MM.1S (cell line): ENCODE measurements around the gene LAMP5.

Experiments used
- DNase-seq: peaks from one replicate; pipeline ENCODE4 v3.0.0-alpha.2; 2015
- H2AFZ ChIP-seq: fragments of 300-600 bp; sonication (generic); 2 replicates; pipeline ENCODE4 v1.6.0; 2016; ENCODE audit warnings: antibody characterized with exemption, low read length
- H3F3A ChIP-seq: fragments of 300-600 bp; sonication (generic); 2 replicates; pipeline ENCODE4 v1.6.1; 2016; ENCODE audit warnings: mild to moderate bottlenecking, antibody characterized with exemption, low read length, moderate library complexity, mixed read lengths; ENCODE audit not compliant: insufficient read depth
- H3K27ac ChIP-seq: fragments of 300-600 bp; sonication (generic); 2 replicates; pipeline ENCODE4 v1.5.1; 2016; ENCODE audit warnings: mild to moderate bottlenecking, low read length
- H3K27me3 ChIP-seq: fragments of 300-600 bp; sonication (generic); replicated peaks from 2 replicates; pipeline ENCODE4 v1.6.0; 2016; ENCODE audit warnings: low read length; ENCODE audit not compliant: insufficient read depth
- H3K36me3 ChIP-seq: fragments of 300-600 bp; sonication (generic); replicated peaks from 2 replicates; pipeline ENCODE4 v1.6.1; 2016; ENCODE audit warnings: mild to moderate bottlenecking, low read length, mixed read lengths; ENCODE audit not compliant: insufficient read depth
- H3K4me1 ChIP-seq: fragments of 300-600 bp; sonication (generic); 2 replicates; pipeline ENCODE4 v1.6.1; 2016; ENCODE audit warnings: low read length, mixed read lengths
- H3K4me2 ChIP-seq: fragments of 300-600 bp; sonication (generic); 2 replicates; pipeline ENCODE4 v1.6.0; 2016; ENCODE audit warnings: low read depth, low read length
- H3K4me3 ChIP-seq: fragments of 300-600 bp; sonication (generic); 2 replicates; pipeline ENCODE4 v1.5.1; 2016; ENCODE audit warnings: low read length, mixed read lengths
- H3K79me2 ChIP-seq: fragments of 300-600 bp; sonication (generic); 2 replicates; pipeline ENCODE4 v1.6.1; 2016; ENCODE audit warnings: mixed run types, low read length, mixed read lengths
- H3K9ac ChIP-seq: fragments of 300-600 bp; sonication (generic); 2 replicates; pipeline ENCODE4 v1.6.1; 2016; ENCODE audit warnings: low read length, mixed read lengths
- H3K9me2 ChIP-seq: fragments of 300-600 bp; sonication (generic); replicated peaks from 2 replicates; pipeline ENCODE4 v1.6.1; 2016; ENCODE audit warnings: mild to moderate bottlenecking, low read length, mixed read lengths; ENCODE audit not compliant: insufficient read depth
- H3K9me3 ChIP-seq: fragments of 300-600 bp; sonication (generic); replicated peaks from 2 replicates; pipeline ENCODE4 v1.6.1; 2016; ENCODE audit warnings: mild to moderate bottlenecking, low read length, mixed read lengths; ENCODE audit not compliant: insufficient read depth
- H4K20me1 ChIP-seq: fragments of 300-600 bp; sonication (generic); 2 replicates; pipeline ENCODE4 v1.6.1; 2016; ENCODE audit warnings: mild to moderate bottlenecking, low read length, moderate library complexity, mixed read lengths; ENCODE audit not compliant: insufficient read depth
- EZH2 ChIP-seq: fragments of 300-600 bp; sonication (generic); optimal IDR thresholded peaks from 2 replicates; pipeline ENCODE3; 2017; ENCODE audit warnings: low read depth, mild to moderate bottlenecking, antibody characterized with exemption, low read length, mixed read lengths
- EZH2phosphoT487 ChIP-seq: fragments of 300-600 bp; sonication (generic); IDR thresholded peaks from 2 replicates; pipeline ENCODE4 v1.6.1; 2018; ENCODE audit warnings: antibody characterized with exemption, low read length
- TF ChIP-seq, protein P1 (sequence below): fragments of 300-600 bp; sonication (generic); IDR thresholded peaks from 2 replicates; pipeline ENCODE4 v1.5.1; 2016; ENCODE audit warnings: antibody characterized with exemption, low read length, mixed read lengths

The LAMP5 gene

GRCh38 chr20:9565910-9566550 is 51.6 kb downstream of the LAMP5 start:
- Histone ChIP-seq H3K4me3 (no peak overlapping the region), H3K9ac (no peak overlapping the region), H3K79me2 (no peaks in the 10 kb centered on the region), H3K4me2 (no peak overlapping the region), H3K4me1 (no peaks in the 10 kb centered on the region), H3K36me3 (no peaks in the 10 kb centered on the region), H2AFZ (no peak overlapping the region), H3K9me2 (no peaks in the 10 kb centered on the region), H3K27me3 (no peaks in the 10 kb centered on the region), H3K9me3 (no peaks in the 10 kb centered on the region), H4K20me1 (no peaks in the 10 kb centered on the region), H3F3A (no peaks in the 10 kb centered on the region), H3K27ac (no peak overlapping the region)
- TF ChIP-seq EZH2 (no peak), EZH2phosphoT487 (no peak)
- TF ChIP-seq, protein P1, sequence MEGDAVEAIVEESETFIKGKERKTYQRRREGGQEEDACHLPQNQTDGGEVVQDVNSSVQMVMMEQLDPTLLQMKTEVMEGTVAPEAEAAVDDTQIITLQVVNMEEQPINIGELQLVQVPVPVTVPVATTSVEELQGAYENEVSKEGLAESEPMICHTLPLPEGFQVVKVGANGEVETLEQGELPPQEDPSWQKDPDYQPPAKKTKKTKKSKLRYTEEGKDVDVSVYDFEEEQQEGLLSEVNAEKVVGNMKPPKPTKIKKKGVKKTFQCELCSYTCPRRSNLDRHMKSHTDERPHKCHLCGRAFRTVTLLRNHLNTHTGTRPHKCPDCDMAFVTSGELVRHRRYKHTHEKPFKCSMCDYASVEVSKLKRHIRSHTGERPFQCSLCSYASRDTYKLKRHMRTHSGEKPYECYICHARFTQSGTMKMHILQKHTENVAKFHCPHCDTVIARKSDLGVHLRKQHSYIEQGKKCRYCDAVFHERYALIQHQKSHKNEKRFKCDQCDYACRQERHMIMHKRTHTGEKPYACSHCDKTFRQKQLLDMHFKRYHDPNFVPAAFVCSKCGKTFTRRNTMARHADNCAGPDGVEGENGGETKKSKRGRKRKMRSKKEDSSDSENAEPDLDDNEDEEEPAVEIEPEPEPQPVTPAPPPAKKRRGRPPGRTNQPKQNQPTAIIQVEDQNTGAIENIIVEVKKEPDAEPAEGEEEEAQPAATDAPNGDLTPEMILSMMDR: no peak
- DNase-seq: no peak

DNA sequence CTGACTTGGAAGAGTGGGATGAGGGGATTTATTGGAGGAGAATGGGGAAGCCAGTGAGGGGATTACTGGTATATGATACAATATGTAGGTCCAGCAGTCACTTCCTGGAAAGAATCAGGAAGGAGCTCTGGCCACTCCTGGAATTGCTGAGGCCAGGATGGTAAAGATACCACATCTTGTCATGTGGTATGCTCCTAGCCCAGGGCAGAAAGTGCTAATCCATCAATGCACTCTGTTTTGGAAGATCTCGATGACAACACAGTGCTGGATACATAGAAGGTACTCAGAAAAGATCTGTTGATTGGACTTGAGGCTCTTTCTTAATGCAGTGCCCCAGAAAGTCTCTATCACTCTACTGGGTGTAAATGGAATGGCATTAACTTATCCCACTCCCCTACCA is 52.6 kb downstream of the LAMP5 start:
- H2AFZ ChIP-seq: no peak overlapping the region
- no peaks in the 10 kb centered on the region for H3K27me3 ChIP-seq
- H3K9ac ChIP-seq: no peak overlapping the region
- H3K4me2 ChIP-seq: no peak overlapping the region
- DNase-seq: no peak
- H3F3A ChIP-seq: no peaks in the 10 kb centered on the region
- no peak overlapping the region for H3K4me3 ChIP-seq
- H3K36me3 ChIP-seq: no peaks in the 10 kb centered on the region
- no peak for TF ChIP-seq EZH2
- TF ChIP-seq, protein P1: no peak
- TF ChIP-seq EZH2phosphoT487: no peak
- no peaks in the 10 kb centered on the region for H3K4me1 ChIP-seq
- H3K9me3 ChIP-seq: no peaks in the 10 kb centered on the region
- no peaks in the 10 kb centered on the region for H4K20me1 ChIP-seq
- no peaks in the 10 kb centered on the region for H3K9me2 ChIP-seq
- no peak overlapping the region for H3K27ac ChIP-seq
- H3K79me2 ChIP-seq: no peaks in the 10 kb centered on the region

DNA sequence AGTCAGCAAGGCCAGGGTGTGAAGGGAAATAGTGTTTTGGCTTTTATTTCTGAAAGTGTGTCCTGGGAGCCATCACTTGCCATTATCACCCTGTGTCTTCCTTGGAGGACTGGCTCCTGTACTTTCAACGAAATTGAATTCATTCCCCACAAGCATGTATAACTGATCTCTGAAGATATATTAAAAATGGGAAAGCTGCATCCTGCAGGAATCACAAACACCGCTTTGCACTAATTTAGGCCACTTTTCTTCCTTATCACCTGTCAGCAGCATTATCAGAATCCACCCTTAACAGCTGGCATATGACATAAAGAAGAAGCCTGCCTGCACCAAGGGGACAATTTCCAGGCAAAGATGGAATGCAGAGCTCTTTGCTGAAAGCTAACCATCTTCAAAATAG is 56.2 kb downstream of the LAMP5 start:
- TF ChIP-seq EZH2phosphoT487: no peak
- TF ChIP-seq EZH2: no peak
- TF ChIP-seq, protein P1: no peak
- H3K4me1 ChIP-seq: no peaks in the 10 kb centered on the region
- H3K27me3 ChIP-seq: no peaks in the 10 kb centered on the region
- no peaks in the 10 kb centered on the region for H4K20me1 ChIP-seq
- H3K27ac ChIP-seq: no peak overlapping the region
- no peak overlapping the region for H3K4me3 ChIP-seq
- no peaks in the 10 kb centered on the region for H3K36me3 ChIP-seq
- no peaks in the 10 kb centered on the region for H3K9me2 ChIP-seq
- H3K9me3 ChIP-seq: no peaks in the 10 kb centered on the region
- no peaks in the 10 kb centered on the region for H3F3A ChIP-seq
- H2AFZ ChIP-seq: no peak overlapping the region
- no peak overlapping the region for H3K9ac ChIP-seq
- DNase-seq: no peak
- H3K79me2 ChIP-seq: no peaks in the 10 kb centered on the region
- no peak overlapping the region for H3K4me2 ChIP-seq
